Transverse colon (tissue), 3 donors: Measurements from ENCODE around the gene NOS3.

Source experiments
- POLR2A ChIP-seq: fragments of 450-650 bp; IDR thresholded peaks from one replicate; pipeline ENCODE4 v1.6.1; 2016; ENCODE audit warnings: antibody characterized with exemption, mild to moderate bottlenecking, moderate library complexity
- POLR2AphosphoS5 ChIP-seq, 3 donors: sonication (generic); formaldehyde crosslinking; IDR thresholded peaks; one replicate each; pipeline ENCODE4 v1.6.1; 2016; ENCODE audit warnings: antibody characterized with exemption in 3 of 3

DNA sequence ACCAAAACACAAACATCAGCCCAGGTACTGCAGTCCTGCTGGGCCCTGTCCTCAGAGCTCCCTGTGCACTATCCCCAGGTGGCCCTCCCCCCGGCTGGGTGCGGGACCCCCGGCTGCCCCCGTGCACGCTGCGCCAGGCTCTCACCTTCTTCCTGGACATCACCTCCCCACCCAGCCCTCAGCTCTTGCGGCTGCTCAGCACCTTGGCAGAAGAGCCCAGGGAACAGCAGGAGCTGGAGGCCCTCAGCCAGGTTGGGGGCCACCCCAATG lies 19.2 kb downstream of the NOS3 start:
- TF ChIP-seq POLR2A (no peak), POLR2AphosphoS5 (IDR thresholded peaks at IDR 0.05) (no peak)
